Endothelial cell of umbilical vein (primary cell): ENCODE results near the gene PDS5B. TPM values are rescaled to one million over a fixed set of nuclear protein-coding genes. Genes with fewer than 3 reads are reported as not detected.

Source experiments
- BruUV-seq: library from RNA; stranded (reverse); fragments of 400-500 nt; replicated peaks from 2 replicates; lab custom pipeline; 2021; lab: Mats Ljungman, UMichigan
- CTCF ChIA-PET: fragments of 300-600, 350-600 bp; sonication (Branson Sonifier 250); formaldehyde crosslinking; loops from one replicate; lab custom pipeline; 2021; ENCODE audit warnings: antibody characterized with exemption, inconsistent platforms; lab: Charles Lee
- POLR2A ChIA-PET: fragments of 300-600, 350-600 bp; sonication (Branson Sonifier 250); formaldehyde crosslinking; loops from one replicate; lab custom pipeline; 2021; ENCODE audit warnings: antibody characterized with exemption, inconsistent platforms; lab: Charles Lee
- DNase-seq: peaks from one replicate; pipeline ENCODE4 v3.0.0-alpha.2; 2011; ENCODE audit warnings: low read depth, low spot score
- FAIRE-seq: peaks from 2 replicates; lab custom pipeline; 2011; peaks lifted over from hg19 to GRCh38; lab: Jason Lieb, UNC
- H2AFZ ChIP-seq: 2 replicates; pipeline ENCODE4 v1.6.0; 2012; ENCODE audit warnings: low read depth, low read length, control low read depth, inconsistent platforms
- H3K27ac ChIP-seq: 2 replicates; pipeline ENCODE4 v1.5.1; 2011; ENCODE audit warnings: low read depth, mild to moderate bottlenecking, control low read depth, low read length, moderate library complexity; ENCODE audit not compliant: insufficient read depth
- H3K27me3 ChIP-seq, 2 experiments: 2 replicates each; pipeline versions ENCODE4 v1.6.0 to v1.6.1; 2011; ENCODE audit warnings: low read length in 2 of 2, mixed read lengths in 1 of 2; ENCODE audit not compliant: control insufficient read depth in 2 of 2, insufficient read depth in 2 of 2
- H3K36me3 ChIP-seq, 2 experiments: 2 replicates in 1 of 2; 3 replicates in 1 of 2; pipeline ENCODE4 v1.5.1; 2011; ENCODE audit warnings: low read length in 2 of 2, mild to moderate bottlenecking in 1 of 2, moderate library complexity in 1 of 2; ENCODE audit not compliant: control insufficient read depth in 2 of 2, insufficient read depth in 2 of 2; ENCODE audit errors: extremely low read depth in 1 of 2
- H3K4me1 ChIP-seq: 3 replicates; pipeline ENCODE4 v1.5.1; 2011; ENCODE audit warnings: mild to moderate bottlenecking, low read length; ENCODE audit not compliant: control insufficient read depth, insufficient read depth; ENCODE audit errors: extremely low read depth
- H3K4me2 ChIP-seq: 2 replicates; pipeline ENCODE4 v1.6.1; 2011; ENCODE audit warnings: low read length, control low read depth, mixed read lengths; ENCODE audit not compliant: insufficient read depth
- H3K4me3 ChIP-seq, 3 experiments: fragments of 200-600 bp in 1 of 3; sonication (generic), shearing (Covaris generic) in 1 of 3; replicated peaks in 1 of 3; 2 replicates each; pipeline ENCODE4 v1.5.1; 2011 to 2016; ENCODE audit warnings: control low read depth in 3 of 3, low read length in 3 of 3, mild to moderate bottlenecking in 2 of 3, inconsistent platforms in 1 of 3, low read depth in 1 of 3, moderate library complexity in 1 of 3; ENCODE audit not compliant: insufficient read depth in 1 of 3
- H3K79me2 ChIP-seq: 2 replicates; pipeline ENCODE4 v1.6.0; 2012; ENCODE audit warnings: low read length, inconsistent platforms; ENCODE audit not compliant: control insufficient read depth, insufficient read depth
- H3K9ac ChIP-seq: replicated peaks from 2 replicates; pipeline ENCODE3; 2011; ENCODE audit warnings: low read length, control low read depth; ENCODE audit not compliant: insufficient read depth; ENCODE audit errors: extremely low read depth
- H3K9me1 ChIP-seq: replicated peaks from 3 replicates; pipeline ENCODE4 v1.6.0; 2011; ENCODE audit warnings: mild to moderate bottlenecking, low read length; ENCODE audit not compliant: control insufficient read depth, insufficient read depth; ENCODE audit errors: extremely low read depth
- H3K9me3 ChIP-seq: replicated peaks from 2 replicates; pipeline ENCODE4 v1.5.1; 2012; ENCODE audit warnings: low read length, inconsistent platforms; ENCODE audit not compliant: control insufficient read depth, insufficient read depth
- H4K20me1 ChIP-seq: replicated peaks from 2 replicates; pipeline ENCODE3; 2011; ENCODE audit warnings: mild to moderate bottlenecking, low read length; ENCODE audit not compliant: control insufficient read depth, insufficient read depth; ENCODE audit errors: extremely low read depth
- EZH2 ChIP-seq: IDR thresholded peaks from 2 replicates; pipeline ENCODE4 v1.6.1; 2012; ENCODE audit warnings: borderline replicate concordance, low read depth, mild to moderate bottlenecking, moderate library complexity, low read length, inconsistent platforms; ENCODE audit not compliant: severe bottlenecking
- FOS ChIP-seq: IDR thresholded peaks from 2 replicates; pipeline ENCODE4 v1.6.1; 2011; ENCODE audit warnings: mild to moderate bottlenecking, low read length, moderate library complexity, borderline replicate concordance; ENCODE audit not compliant: insufficient read depth
- GATA2 ChIP-seq: IDR thresholded peaks from 2 replicates; pipeline ENCODE4 v1.7.0; 2011; ENCODE audit warnings: low read depth, mild to moderate bottlenecking, moderate library complexity, mixed read lengths, low read length; ENCODE audit not compliant: insufficient read length, insufficient read depth
- JUN ChIP-seq: IDR thresholded peaks from 2 replicates; pipeline ENCODE4 v1.6.1; 2011; ENCODE audit warnings: borderline replicate concordance, low read depth; ENCODE audit not compliant: insufficient read length, insufficient read depth
- MYC ChIP-seq: IDR thresholded peaks from one replicate; pipeline ENCODE4 v1.6.1; 2011; ENCODE audit warnings: mild to moderate bottlenecking, low read depth, low read length
- POLR2A ChIP-seq: IDR thresholded peaks from 2 replicates; pipeline ENCODE4 v1.6.1; 2012; ENCODE audit warnings: low read depth, mild to moderate bottlenecking, control low read depth, low read length
- POLR2AphosphoS5 ChIP-seq: IDR thresholded peaks from 2 replicates; pipeline ENCODE4 v1.6.1; 2012; ENCODE audit warnings: low read depth, mild to moderate bottlenecking, control low read depth, low read length, moderate library complexity; ENCODE audit not compliant: insufficient read depth
- dilution Hi-C: fragments of 300-500 bp; cut with MboI; formaldehyde crosslinking; loops from one replicate; pipeline ENCODE4 v1.15.0; 2019; ENCODE audit warnings: low sequenced_read_pairs; ENCODE audit not compliant: extremely low pct_ligation_motif_present
- intact Hi-C: fragments of 100-400 bp; cut with micrococcal nuclease; formaldehyde crosslinking; loops from one replicate; pipeline ENCODE4 v1.10.0; 2022
- polyA plus RNA-seq, 4 experiments: library from polyadenylated mRNA; depleted of rRNA in 3 of 4; stranded (reverse) in 3 of 4; unstranded in 1 of 4; fragments of >200 nt; gene quantifications; 2 replicates each; pipeline versions ENCODE4 v1.2.1 to v1.2.3, GENCODE V29; 2011 to 2012; ENCODE audit warnings: missing spikeins in 1 of 4
- total RNA-seq: library from RNA; stranded (reverse); gene quantifications from 2 replicates; pipeline ENCODE4 v1.2.3, GENCODE V29; 2021
- TF ChIP-seq, protein P1 (sequence below): IDR thresholded peaks from 2 replicates; pipeline ENCODE4 v1.6.1; 2011; ENCODE audit not compliant: insufficient read depth, insufficient read length
- TF ChIP-seq, protein P2 (sequence below), 2 donors: IDR thresholded peaks; 1 replicate in 1 of 2; 2 replicates in 1 of 2; pipeline ENCODE4 v1.5.1; 2011; ENCODE audit warnings: low read length in 2 of 2, mild to moderate bottlenecking in 2 of 2, moderate library complexity in 2 of 2, control low read depth in 1 of 2, inconsistent platforms in 1 of 2, low read depth in 1 of 2; ENCODE audit not compliant: insufficient read depth in 1 of 2; ENCODE audit errors: extremely low read depth in 1 of 2

Gene PDS5B
- total and polyA plus RNA-seq, 2 donors (not counting 3 experiments of a cell fraction or from before 2014, with no cell fraction given), result 3.9 to 40.3 TPM

DNA sequence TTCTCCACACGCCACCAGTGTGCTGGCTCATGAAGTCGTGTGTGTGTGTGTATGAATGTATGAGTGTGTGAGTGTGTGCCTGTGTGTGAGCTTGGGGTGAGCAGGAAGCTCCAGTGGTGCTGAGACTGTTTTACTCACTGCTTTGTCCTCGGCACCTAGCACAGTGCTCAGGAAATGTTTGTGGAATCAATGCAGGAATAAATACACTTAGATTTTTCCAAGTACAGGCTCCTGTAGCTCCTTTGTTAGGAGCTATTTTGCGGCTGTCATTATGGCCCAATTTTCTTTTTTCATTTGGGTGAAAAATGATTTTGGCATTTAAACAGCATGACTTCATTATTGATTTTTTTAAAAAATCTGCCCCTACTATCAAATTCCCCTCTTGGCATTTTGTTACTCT is 236.5 kb downstream of the PDS5B start:
- Histone ChIP-seq H3K4me3 (no peak overlapping the region), H3K9me1 (no peaks in the 10 kb centered on the region), H3K4me1 (no peaks in the 10 kb centered on the region), H2AFZ (no peak overlapping the region), H3K9me3 (no peaks in the 10 kb centered on the region), H3K36me3 (no peaks in the 10 kb centered on the region), H3K27ac (no peak overlapping the region), H3K27me3 (peaks cover 5 to 7% of the 10 kb centered on the region in 2 experiments), H3K79me2 (no peaks in the 10 kb centered on the region), H4K20me1 (no peaks in the 10 kb centered on the region), H3K9ac (no peak overlapping the region), H3K4me2 (no peak overlapping the region)
- intact Hi-C loops (no loop called here), dilution Hi-C loops (no loop called here)
- ChIA-PET POLR2A (no interaction called here), CTCF (interaction anchor here (1.0 kb wide), 1 partner anchor 14 kb away, joined by 3 read pairs; no protein-coding TSS in a partner anchor)
- no TSS peak for BruUV-seq
- TF ChIP-seq, protein P1, sequence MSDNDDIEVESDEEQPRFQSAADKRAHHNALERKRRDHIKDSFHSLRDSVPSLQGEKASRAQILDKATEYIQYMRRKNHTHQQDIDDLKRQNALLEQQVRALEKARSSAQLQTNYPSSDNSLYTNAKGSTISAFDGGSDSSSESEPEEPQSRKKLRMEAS, result no peak
- TF ChIP-seq POLR2A, result no peak
- TF ChIP-seq FOS, result no peak
- TF ChIP-seq POLR2AphosphoS5, result no peak
- TF ChIP-seq EZH2, result no peak
- TF ChIP-seq MYC, result no peak
- no peak for TF ChIP-seq GATA2
- no peak for TF ChIP-seq JUN
- TF ChIP-seq, protein P2, sequence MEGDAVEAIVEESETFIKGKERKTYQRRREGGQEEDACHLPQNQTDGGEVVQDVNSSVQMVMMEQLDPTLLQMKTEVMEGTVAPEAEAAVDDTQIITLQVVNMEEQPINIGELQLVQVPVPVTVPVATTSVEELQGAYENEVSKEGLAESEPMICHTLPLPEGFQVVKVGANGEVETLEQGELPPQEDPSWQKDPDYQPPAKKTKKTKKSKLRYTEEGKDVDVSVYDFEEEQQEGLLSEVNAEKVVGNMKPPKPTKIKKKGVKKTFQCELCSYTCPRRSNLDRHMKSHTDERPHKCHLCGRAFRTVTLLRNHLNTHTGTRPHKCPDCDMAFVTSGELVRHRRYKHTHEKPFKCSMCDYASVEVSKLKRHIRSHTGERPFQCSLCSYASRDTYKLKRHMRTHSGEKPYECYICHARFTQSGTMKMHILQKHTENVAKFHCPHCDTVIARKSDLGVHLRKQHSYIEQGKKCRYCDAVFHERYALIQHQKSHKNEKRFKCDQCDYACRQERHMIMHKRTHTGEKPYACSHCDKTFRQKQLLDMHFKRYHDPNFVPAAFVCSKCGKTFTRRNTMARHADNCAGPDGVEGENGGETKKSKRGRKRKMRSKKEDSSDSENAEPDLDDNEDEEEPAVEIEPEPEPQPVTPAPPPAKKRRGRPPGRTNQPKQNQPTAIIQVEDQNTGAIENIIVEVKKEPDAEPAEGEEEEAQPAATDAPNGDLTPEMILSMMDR (IDR thresholded peaks at IDR 0.05; ENCODE audit: extremely low read depth in 1 of 2, insufficient read depth in 1 of 2, low read depth in 1 of 2, low read length in 2 of 2), result no peak
- FAIRE-seq (no peak), DNase-seq (no peak)
